Activated naive CD4-positive, alpha-beta T cell treated with anti-CD3 and anti-CD28 coated beads, Interleukin-2, amount 10 ng/mL, durations not matched to agents 7 days and 5 days (primary cell): ENCODE measurements around the gene GRIA3.

ENCODE experiments used
- CTCF ChIA-PET: fragments of 350-600 bp; sonication (Branson Sonifier 250); formaldehyde crosslinking; loops from one replicate; lab custom pipeline; 2021; ENCODE audit warnings: antibody characterized with exemption; lab: Charles Lee
- DNase-seq: peaks from one replicate; pipeline ENCODE4 v3.0.0-alpha.2; 2020
- H3K27ac Mint-ChIP-seq: one replicate; pipeline ENCODE4 v1.8.0; 2021; ENCODE audit warnings: mild to moderate bottlenecking, moderate library complexity, mixed read lengths
- H3K27me3 Mint-ChIP-seq: one replicate; pipeline ENCODE4 v1.8.0; 2021; ENCODE audit warnings: mild to moderate bottlenecking, mixed read lengths
- H3K36me3 Mint-ChIP-seq: one replicate; pipeline ENCODE4 v1.8.0; 2021; ENCODE audit warnings: mixed read lengths
- H3K4me1 Mint-ChIP-seq: one replicate; pipeline ENCODE4 v1.8.0; 2021; ENCODE audit warnings: mixed read lengths
- H3K4me3 Mint-ChIP-seq: one replicate; pipeline ENCODE4 v1.8.0; 2021; ENCODE audit warnings: mild to moderate bottlenecking, moderate library complexity, mixed read lengths
- H3K9me3 Mint-ChIP-seq: one replicate; pipeline ENCODE4 v1.8.0; 2021; ENCODE audit warnings: mixed read lengths

Gene GRIA3

GRCh38 chrX:123455693-123456092 lies 271.6 kb downstream of the GRIA3 start:
- Mint-ChIP-seq H3K27me3 (no peaks in the 10 kb centered on the region), H3K9me3 (no peaks in the 10 kb centered on the region), H3K27ac (no peak overlapping the region), H3K4me1 (no peaks in the 10 kb centered on the region), H3K36me3 (no peaks in the 10 kb centered on the region), H3K4me3 (no peak overlapping the region)
- DNase-seq: no peak
- CTCF ChIA-PET: no interaction called here

- Mint-ChIP-seq H3K27me3 (no peaks in the 10 kb centered on the region), H3K4me3 (no peak overlapping the region), H3K4me1 (no peaks in the 10 kb centered on the region), H3K9me3 (no peaks in the 10 kb centered on the region), H3K27ac (no peak overlapping the region), H3K36me3 (no peaks in the 10 kb centered on the region)
- DNase-seq: no peak
- CTCF ChIA-PET: no interaction called here
These were observed 280.6 kb downstream of the GRIA3 start for GRCh38 chrX:123464709-123465108.

- Mint-ChIP-seq H3K4me3 (no peak overlapping the region), H3K27ac (no peak overlapping the region), H3K27me3 (no peaks in the 10 kb centered on the region), H3K4me1 (no peaks in the 10 kb centered on the region), H3K9me3 (no peaks in the 10 kb centered on the region), H3K36me3 (no peaks in the 10 kb centered on the region)
- CTCF ChIA-PET: no interaction called here
- DNase-seq: no peak
These were observed 284.4 kb downstream of the GRIA3 start for GRCh38 chrX:123468481-123468880.

GRCh38 chrX:123475068-123475724 lies 291.1 kb downstream of the GRIA3 start:
- no peak overlapping the region for H3K27ac Mint-ChIP-seq
- no peak overlapping the region for H3K4me3 Mint-ChIP-seq
- no peaks in the 10 kb centered on the region for H3K36me3 Mint-ChIP-seq
- H3K9me3 Mint-ChIP-seq: no peaks in the 10 kb centered on the region
- no peak for DNase-seq
- H3K27me3 Mint-ChIP-seq: no peaks in the 10 kb centered on the region
- CTCF ChIA-PET: no interaction called here
- no peaks in the 10 kb centered on the region for H3K4me1 Mint-ChIP-seq

GRCh38 chrX:123476611-123477219 lies 292.6 kb downstream of the GRIA3 start:
- Mint-ChIP-seq H3K27ac (no peak overlapping the region), H3K4me3 (no peak overlapping the region), H3K9me3 (no peaks in the 10 kb centered on the region), H3K4me1 (no peaks in the 10 kb centered on the region), H3K36me3 (no peaks in the 10 kb centered on the region), H3K27me3 (no peaks in the 10 kb centered on the region)
- no peak for DNase-seq
- CTCF ChIA-PET: no interaction called here

- DNase-seq: no peak
- no peaks in the 10 kb centered on the region for H3K27me3 Mint-ChIP-seq
- no peak overlapping the region for H3K27ac Mint-ChIP-seq
- no peaks in the 10 kb centered on the region for H3K36me3 Mint-ChIP-seq
- H3K4me3 Mint-ChIP-seq: no peak overlapping the region
- no peaks in the 10 kb centered on the region for H3K9me3 Mint-ChIP-seq
- H3K4me1 Mint-ChIP-seq: no peaks in the 10 kb centered on the region
- CTCF ChIA-PET: no interaction called here
These were observed 293.6 kb downstream of the GRIA3 start for GRCh38 chrX:123477673-123478072.

- no peaks in the 10 kb centered on the region for H3K27me3 Mint-ChIP-seq
- H3K4me3 Mint-ChIP-seq: no peak overlapping the region
- H3K9me3 Mint-ChIP-seq: no peaks in the 10 kb centered on the region
- CTCF ChIA-PET: no interaction called here
- H3K27ac Mint-ChIP-seq: no peak overlapping the region
- no peaks in the 10 kb centered on the region for H3K4me1 Mint-ChIP-seq
- no peak for DNase-seq
- H3K36me3 Mint-ChIP-seq: no peaks in the 10 kb centered on the region
These were observed 298.1 kb downstream of the GRIA3 start for GRCh38 chrX:123481913-123482851.

GRCh38 chrX:123486297-123486696 lies 302.2 kb downstream of the GRIA3 start:
- Mint-ChIP-seq H3K9me3 (no peaks in the 10 kb centered on the region), H3K27me3 (no peaks in the 10 kb centered on the region), H3K27ac (no peak overlapping the region), H3K36me3 (no peaks in the 10 kb centered on the region), H3K4me3 (no peak overlapping the region), H3K4me1 (no peaks in the 10 kb centered on the region)
- DNase-seq: no peak
- CTCF ChIA-PET: no interaction called here

GRCh38 chrX:123487236-123487635 lies 303.2 kb downstream of the GRIA3 start:
- H3K27me3 Mint-ChIP-seq: peaks cover 4% of the 10 kb centered on the region
- H3K9me3 Mint-ChIP-seq: no peaks in the 10 kb centered on the region
- H3K36me3 Mint-ChIP-seq: no peaks in the 10 kb centered on the region
- CTCF ChIA-PET: no interaction called here
- no peak overlapping the region for H3K4me3 Mint-ChIP-seq
- no peak overlapping the region for H3K27ac Mint-ChIP-seq
- no peak for DNase-seq
- H3K4me1 Mint-ChIP-seq: no peaks in the 10 kb centered on the region

GRCh38 chrX:123487669-123488068 lies 303.6 kb downstream of the GRIA3 start:
- no peak overlapping the region for H3K27ac Mint-ChIP-seq
- no peaks in the 10 kb centered on the region for H3K4me1 Mint-ChIP-seq
- H3K4me3 Mint-ChIP-seq: no peak overlapping the region
- H3K9me3 Mint-ChIP-seq: no peaks in the 10 kb centered on the region
- DNase-seq: no peak
- peaks cover 4% of the 10 kb centered on the region for H3K27me3 Mint-ChIP-seq
- no peaks in the 10 kb centered on the region for H3K36me3 Mint-ChIP-seq
- CTCF ChIA-PET: no interaction called here

GRCh38 chrX:123489011-123489410 lies 304.9 kb downstream of the GRIA3 start:
- no peaks in the 10 kb centered on the region for H3K4me1 Mint-ChIP-seq

GRCh38 chrX:123493857-123494256 lies 309.8 kb downstream of the GRIA3 start:
- CTCF ChIA-PET: no interaction called here
- H3K36me3 Mint-ChIP-seq: no peaks in the 10 kb centered on the region
- no peak for DNase-seq
- H3K4me1 Mint-ChIP-seq: no peaks in the 10 kb centered on the region
- no peaks in the 10 kb centered on the region for H3K9me3 Mint-ChIP-seq
- peaks cover 4% of the 10 kb centered on the region for H3K27me3 Mint-ChIP-seq
- H3K27ac Mint-ChIP-seq: no peak overlapping the region
- H3K4me3 Mint-ChIP-seq: no peak overlapping the region

More at GRCh38 chrX:123489011-123489410, 304.9 kb downstream of the GRIA3 start:
- H3K27me3 Mint-ChIP-seq: peaks cover 4% of the 10 kb centered on the region
- no peaks in the 10 kb centered on the region for H3K36me3 Mint-ChIP-seq
- CTCF ChIA-PET: no interaction called here
- H3K9me3 Mint-ChIP-seq: no peaks in the 10 kb centered on the region
- H3K4me3 Mint-ChIP-seq: no peak overlapping the region
- no peak overlapping the region for H3K27ac Mint-ChIP-seq
- DNase-seq: no peak

- Mint-ChIP-seq H3K4me3 (no peak overlapping the region), H3K27me3 (no peaks in the 10 kb centered on the region), H3K9me3 (no peaks in the 10 kb centered on the region), H3K27ac (no peak overlapping the region), H3K4me1 (no peaks in the 10 kb centered on the region), H3K36me3 (no peaks in the 10 kb centered on the region)
- CTCF ChIA-PET: no interaction called here
- no peak for DNase-seq
These were observed 315.7 kb downstream of the GRIA3 start for GRCh38 chrX:123499787-123500186.

GRCh38 chrX:123504047-123504446 lies 320.0 kb downstream of the GRIA3 start:
- Mint-ChIP-seq H3K36me3 (no peaks in the 10 kb centered on the region), H3K4me1 (no peaks in the 10 kb centered on the region), H3K4me3 (no peak overlapping the region), H3K27me3 (no peaks in the 10 kb centered on the region), H3K27ac (no peak overlapping the region), H3K9me3 (no peaks in the 10 kb centered on the region)
- no peak for DNase-seq
- CTCF ChIA-PET: no interaction called here
